GM23338 (cell line): ENCODE data around the gene PYGB. TPM values are rescaled to one million over a fixed set of nuclear protein-coding genes. Genes with fewer than 3 reads are reported as not detected.

Source experiments
- ATAC-seq: fragments of 200-7000 bp; cut with Tn5 transposase; 3 replicates; pipeline ENCODE4 v1.9.1; 2020
- DNase-seq: peaks from one replicate; pipeline ENCODE4 v3.0.0-alpha.2; 2015; ENCODE audit warnings: low spot score
- H2AFZ ChIP-seq: fragments of 200-600 bp; sonication (generic); 2 replicates; pipeline ENCODE4 v1.8.0; 2016; ENCODE audit warnings: antibody characterized with exemption, mild to moderate bottlenecking, moderate library complexity
- H3F3A ChIP-seq: fragments of 200-600 bp; sonication (generic); replicated peaks from 2 replicates; pipeline ENCODE4 v1.8.0; 2017; ENCODE audit warnings: antibody characterized with exemption, mixed run types, low read depth
- H3K27ac ChIP-seq: fragments of 200-600 bp; sonication (generic); 2 replicates; pipeline ENCODE4 v1.6.1; 2016; ENCODE audit warnings: low read depth
- H3K27me3 ChIP-seq: fragments of 200-600 bp; sonication (generic); 2 replicates; pipeline ENCODE4 v1.8.0; 2016; ENCODE audit warnings: mild to moderate bottlenecking, mixed run types, moderate library complexity; ENCODE audit not compliant: insufficient read depth
- H3K36me3 ChIP-seq: fragments of 200-600 bp; sonication (generic); 2 replicates; pipeline ENCODE4 v1.8.0; 2016; ENCODE audit warnings: mild to moderate bottlenecking; ENCODE audit not compliant: insufficient read depth
- H3K4me1 ChIP-seq: fragments of 200-600 bp; sonication (generic); 2 replicates; pipeline ENCODE4 v1.8.0; 2016; ENCODE audit warnings: mild to moderate bottlenecking, moderate library complexity; ENCODE audit not compliant: insufficient read depth
- H3K4me2 ChIP-seq: fragments of 200-600 bp; sonication (generic); 2 replicates; pipeline ENCODE4 v1.7.1; 2017; ENCODE audit warnings: mixed run types
- H3K4me3 ChIP-seq: fragments of 200-600 bp; sonication (generic); 2 replicates; pipeline ENCODE4 v1.6.1; 2016; ENCODE audit warnings: mixed run types
- H3K79me2 ChIP-seq: fragments of 200-600 bp; sonication (generic); replicated peaks from 2 replicates; pipeline ENCODE4 v1.8.0; 2017; ENCODE audit warnings: mild to moderate bottlenecking; ENCODE audit not compliant: insufficient read depth
- H3K9me2 ChIP-seq: fragments of 200-600 bp; sonication (generic); 2 replicates; pipeline ENCODE4 v1.8.0; 2017; ENCODE audit not compliant: insufficient read depth
- H4K20me1 ChIP-seq: fragments of 200-600 bp; sonication (generic); replicated peaks from 2 replicates; pipeline ENCODE4 v1.8.0; 2017; ENCODE audit warnings: mild to moderate bottlenecking; ENCODE audit not compliant: insufficient read depth
- H3K27ac Mint-ChIP-seq: 2 replicates; pipeline ENCODE4 v1.8.0; 2020; ENCODE audit warnings: inconsistent platforms, mild to moderate bottlenecking, moderate library complexity, mixed read lengths
- H3K27me3 Mint-ChIP-seq: 3 replicates; pipeline ENCODE4 v1.8.0; 2022; ENCODE audit warnings: low read depth, mild to moderate bottlenecking, moderate library complexity, mixed read lengths, inconsistent platforms; ENCODE audit not compliant: insufficient read depth, poor library complexity
- H3K36me3 Mint-ChIP-seq: 3 replicates; pipeline ENCODE4 v1.8.0; 2021; ENCODE audit warnings: low read depth, mild to moderate bottlenecking, inconsistent platforms, moderate library complexity, mixed read lengths
- H3K4me1 Mint-ChIP-seq: 3 replicates; pipeline ENCODE4 v1.8.0; 2020; ENCODE audit warnings: mild to moderate bottlenecking, inconsistent platforms, mixed read lengths
- H3K4me3 Mint-ChIP-seq: 3 replicates; pipeline ENCODE4 v1.8.0; 2021; ENCODE audit warnings: moderate library complexity, mild to moderate bottlenecking, inconsistent platforms, mixed read lengths
- H3K9me3 Mint-ChIP-seq: 3 replicates; pipeline ENCODE4 v1.8.0; 2020; ENCODE audit warnings: moderate library complexity, mild to moderate bottlenecking, inconsistent platforms, mixed read lengths
- CREB1 ChIP-seq: fragments of 250-450 bp; sonication (Bioruptor Pico); IDR thresholded peaks from 2 replicates; pipeline ENCODE4 v1.5.0; 2020; ENCODE audit warnings: low read depth, mild to moderate bottlenecking, moderate library complexity
- CTCF ChIP-seq, 2 experiments: fragments of 200-600 bp in 1 of 2; sonication (generic) in 1 of 2; conservative IDR thresholded peaks; 2 replicates each; pipeline versions ENCODE4 v1.5.1 to v1.6.1; 2016 to 2017; ENCODE audit warnings: antibody characterized with exemption in 2 of 2, low read depth in 2 of 2, mild to moderate bottlenecking in 2 of 2, moderate library complexity in 1 of 2
- ETS1 ChIP-seq: IDR thresholded peaks from 2 replicates; pipeline ENCODE4 v1.6.1; 2016; ENCODE audit warnings: antibody characterized with exemption
- EZH2 ChIP-seq: fragments of 200-600 bp; sonication (generic); IDR thresholded peaks from one replicate; pipeline ENCODE4 v1.8.0; 2017; ENCODE audit warnings: antibody characterized with exemption, mild to moderate bottlenecking, low read depth; ENCODE audit not compliant: unreplicated experiment
- EZH2phosphoT487 ChIP-seq: fragments of 200-600 bp; sonication (generic); IDR thresholded peaks from one replicate; pipeline ENCODE4 v1.8.1; 2018; ENCODE audit warnings: antibody characterized with exemption; ENCODE audit not compliant: unreplicated experiment
- JUNB ChIP-seq: IDR thresholded peaks from one replicate; pipeline ENCODE4 v1.6.1; 2016; ENCODE audit warnings: antibody characterized with exemption; ENCODE audit not compliant: unreplicated experiment
- NANOG ChIP-seq: IDR thresholded peaks from 2 replicates; pipeline ENCODE4 v1.6.1; 2016; ENCODE audit warnings: antibody characterized with exemption, borderline replicate concordance
- POLR2AphosphoS5 ChIP-seq: IDR thresholded peaks from 2 replicates; pipeline ENCODE4 v1.6.1; 2016; ENCODE audit warnings: antibody characterized with exemption, low read depth
- REST ChIP-seq: IDR thresholded peaks from one replicate; pipeline ENCODE4 v1.6.1; 2018; ENCODE audit warnings: antibody characterized with exemption; ENCODE audit not compliant: unreplicated experiment
- STAT1 ChIP-seq: IDR thresholded peaks from one replicate; pipeline ENCODE4 v1.6.1; 2016; ENCODE audit warnings: antibody characterized with exemption; ENCODE audit not compliant: unreplicated experiment
- ZNF114 ChIP-seq: fragments of 250-450 bp; sonication (Bioruptor Pico); IDR thresholded peaks from 2 replicates; pipeline ENCODE4 v1.5.0; 2020; ENCODE audit warnings: mild to moderate bottlenecking, moderate library complexity
- ZNF331 ChIP-seq: fragments of 250-450 bp; sonication (Bioruptor Pico); IDR thresholded peaks from 2 replicates; pipeline ENCODE4 v1.5.0; 2020; ENCODE audit warnings: low read depth, mild to moderate bottlenecking, moderate library complexity
- ZNF462 ChIP-seq: fragments of 250-450 bp; sonication (Bioruptor Pico); IDR thresholded peaks from 2 replicates; pipeline ENCODE4 v1.5.0; 2020; ENCODE audit warnings: mild to moderate bottlenecking, moderate library complexity
- polyA plus RNA-seq: library from polyadenylated mRNA; unstranded; fragments of >200 nt; fragmentation: Nextera tagmentation; extraction: Ambion mirVana; gene quantifications from 2 replicates; pipeline ENCODE4 v1.2.1, GENCODE V29; 2016
- total RNA-seq: library from RNA; depleted of rRNA; stranded (reverse); fragments of >200 nt; shearing (Covaris generic); gene quantifications from 2 replicates; pipeline ENCODE4 v1.2.3, GENCODE V29; 2014

The PYGB gene
- total and polyA plus RNA-seq, 2 experiments from 2014 or later = 15.6 to 64.0 TPM

GRCh38 chr20:25299806-25300205 is 51.9 kb downstream of the PYGB start:
- H4K20me1 ChIP-seq = 0 out of 2 replicates have a peak, but pooled peaks cover under 1% of the 10 kb centered on the region
- DNase-seq = no peak
- peaks cover 11% of the 10 kb centered on the region; the same call in 1 of the 2 replicates for H3F3A ChIP-seq
- H3K4me2 ChIP-seq = no peak overlapping the region
- Mint-ChIP-seq H3K27me3 (peaks cover 20% of the 10 kb centered on the region), H3K4me1 (peaks cover 24% of the 10 kb centered on the region), H3K9me3 (no peaks in the 10 kb centered on the region; the same call in 2 of the 3 replicates), H3K4me3 (no peak overlapping the region), H3K36me3 (peaks cover 36% of the 10 kb centered on the region), H3K27ac (peak overlapping the region; percentile 28; the same call in 1 of the 2 replicates)
- H3K4me3 ChIP-seq = no peak overlapping the region
- ATAC-seq = no peak
- no peak overlapping the region for H3K27ac ChIP-seq
- H3K79me2 ChIP-seq = no peaks in the 10 kb centered on the region
- TF ChIP-seq ZNF114 = no peak
- no peak for TF ChIP-seq EZH2
- no peak for TF ChIP-seq POLR2AphosphoS5
- no peak for TF ChIP-seq EZH2phosphoT487
- TF ChIP-seq NANOG = no peak
- TF ChIP-seq ZNF331 (CRISPR knock-in tag) = no peak
- no peak for TF ChIP-seq ZNF462
- TF ChIP-seq ETS1 = no peak
- no peak for TF ChIP-seq STAT1
- TF ChIP-seq CREB1 (CRISPR knock-in tag) = no peak
- TF ChIP-seq JUNB = no peak
- TF ChIP-seq REST = no peak
- no peak for TF ChIP-seq CTCF (conservative IDR thresholded peaks at IDR 0.05; ENCODE audit: low read depth in 2 of 2)
- H3K9me2 ChIP-seq = no peaks in the 10 kb centered on the region
- H3K4me1 ChIP-seq = peaks cover 6% of the 10 kb centered on the region; the same call in 1 of the 2 replicates
- H3K36me3 ChIP-seq = peaks cover 9% of the 10 kb centered on the region; the same call in 1 of the 2 replicates
- no peak overlapping the region for H2AFZ ChIP-seq
- no peaks in the 10 kb centered on the region for H3K27me3 ChIP-seq
